Measurements from ENCODE around the gene FRMD4A.

FRMD4A gene

DNA sequence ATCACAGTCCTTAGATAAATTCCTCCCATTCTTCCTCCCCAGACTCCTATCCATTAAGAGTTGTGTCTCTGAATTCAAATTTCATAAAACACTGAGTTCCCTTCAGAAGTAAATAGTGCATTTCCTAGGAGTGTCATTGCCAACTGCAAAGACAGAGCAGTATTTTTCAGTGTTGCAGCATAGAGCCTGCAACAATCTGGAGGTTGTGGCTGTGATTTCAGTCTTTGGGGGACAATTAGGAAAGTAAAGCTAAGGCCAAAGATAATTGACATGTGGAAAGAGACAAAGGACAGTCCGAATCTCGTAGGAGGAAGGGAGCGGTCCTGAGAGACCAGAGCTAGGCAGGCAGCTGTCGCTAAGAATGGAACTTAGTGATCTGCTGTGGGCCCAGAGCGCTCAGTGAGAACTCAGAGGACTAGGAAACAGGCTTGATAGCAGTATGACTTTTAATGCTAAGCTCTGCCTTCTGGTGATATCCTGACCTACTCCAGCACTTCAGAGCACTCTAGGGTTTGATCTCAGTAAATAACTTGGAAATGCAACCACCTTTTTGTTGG lies 697.8 kb downstream of the FRMD4A start:
- peaks cover 28% of the 10 kb centered on the region for H3K4me1 ChIP-seq (ENCODE audit: control insufficient read depth, insufficient read depth, low read length)
- H3K36me3 ChIP-seq (ENCODE audit: control insufficient read depth, insufficient read depth, low read length), result peaks cover 6% of the 10 kb centered on the region
- no peaks in the 10 kb centered on the region for H3K27me3 ChIP-seq (ENCODE audit: control insufficient read depth, insufficient read depth, low read length)
- H3K9ac ChIP-seq (ENCODE audit: low read length), result no peak overlapping the region
- H3K4me3 ChIP-seq (ENCODE audit: low read length), result no peak overlapping the region
- H3K27ac ChIP-seq (ENCODE audit: low read depth, low read length), result peak overlapping the region; percentile 86

GRCh38 chr10:13632440-13632839 lies 698.3 kb downstream of the FRMD4A start:
- peak overlapping the region; percentile 86 for H3K27ac ChIP-seq (ENCODE audit: low read depth, low read length)
- H3K27me3 ChIP-seq (ENCODE audit: control insufficient read depth, insufficient read depth, low read length), result no peaks in the 10 kb centered on the region
- H3K4me3 ChIP-seq (ENCODE audit: low read length), result no peak overlapping the region
- H3K36me3 ChIP-seq (ENCODE audit: control insufficient read depth, insufficient read depth, low read length), result peaks cover 6% of the 10 kb centered on the region
- no peak overlapping the region for H3K9ac ChIP-seq (ENCODE audit: low read length)
- peaks cover 28% of the 10 kb centered on the region for H3K4me1 ChIP-seq (ENCODE audit: control insufficient read depth, insufficient read depth, low read length)

- H3K9ac ChIP-seq (ENCODE audit: low read length), result no peak overlapping the region
- H3K36me3 ChIP-seq (ENCODE audit: control insufficient read depth, insufficient read depth, low read length), result peaks cover 6% of the 10 kb centered on the region
- H3K27me3 ChIP-seq (ENCODE audit: control insufficient read depth, insufficient read depth, low read length), result no peaks in the 10 kb centered on the region
- H3K27ac ChIP-seq (ENCODE audit: low read depth, low read length), result no peak overlapping the region
- peaks cover 28% of the 10 kb centered on the region for H3K4me1 ChIP-seq (ENCODE audit: control insufficient read depth, insufficient read depth, low read length)
- no peak overlapping the region for H3K4me3 ChIP-seq (ENCODE audit: low read length)
Observed at GRCh38 chr10:13631594-13631993, 699.1 kb downstream of the FRMD4A start.

- no peak overlapping the region for H3K9ac ChIP-seq (ENCODE audit: low read length)
- H3K4me3 ChIP-seq (ENCODE audit: low read length), result no peak overlapping the region
- H3K4me1 ChIP-seq (ENCODE audit: control insufficient read depth, insufficient read depth, low read length), result peaks cover 28% of the 10 kb centered on the region
- no peak overlapping the region for H3K27ac ChIP-seq (ENCODE audit: low read depth, low read length)
- H3K27me3 ChIP-seq (ENCODE audit: control insufficient read depth, insufficient read depth, low read length), result no peaks in the 10 kb centered on the region
- peaks cover 6% of the 10 kb centered on the region for H3K36me3 ChIP-seq (ENCODE audit: control insufficient read depth, insufficient read depth, low read length)
Observed at GRCh38 chr10:13630231-13630630, 700.5 kb downstream of the FRMD4A start.

- H3K9ac ChIP-seq (ENCODE audit: low read length), result no peak overlapping the region
- H3K27ac ChIP-seq (ENCODE audit: low read depth, low read length), result no peak overlapping the region
- no peaks in the 10 kb centered on the region for H3K27me3 ChIP-seq (ENCODE audit: control insufficient read depth, insufficient read depth, low read length)
- peaks cover 23% of the 10 kb centered on the region for H3K4me1 ChIP-seq (ENCODE audit: control insufficient read depth, insufficient read depth, low read length)
- no peak overlapping the region for H3K4me3 ChIP-seq (ENCODE audit: low read length)
- peaks cover 6% of the 10 kb centered on the region for H3K36me3 ChIP-seq (ENCODE audit: control insufficient read depth, insufficient read depth, low read length)
Observed at GRCh38 chr10:13629116-13629515, 701.6 kb downstream of the FRMD4A start.

- H3K9ac ChIP-seq (ENCODE audit: low read length), result no peak overlapping the region
- H3K4me3 ChIP-seq (ENCODE audit: low read length), result no peak overlapping the region
- peaks cover 6% of the 10 kb centered on the region for H3K36me3 ChIP-seq (ENCODE audit: control insufficient read depth, insufficient read depth, low read length)
- H3K4me1 ChIP-seq (ENCODE audit: control insufficient read depth, insufficient read depth, low read length), result peaks cover 20% of the 10 kb centered on the region
- H3K27ac ChIP-seq (ENCODE audit: low read depth, low read length), result no peak overlapping the region
- H3K27me3 ChIP-seq (ENCODE audit: control insufficient read depth, insufficient read depth, low read length), result no peaks in the 10 kb centered on the region
Observed at GRCh38 chr10:13628661-13629060, 702.1 kb downstream of the FRMD4A start.

DNA sequence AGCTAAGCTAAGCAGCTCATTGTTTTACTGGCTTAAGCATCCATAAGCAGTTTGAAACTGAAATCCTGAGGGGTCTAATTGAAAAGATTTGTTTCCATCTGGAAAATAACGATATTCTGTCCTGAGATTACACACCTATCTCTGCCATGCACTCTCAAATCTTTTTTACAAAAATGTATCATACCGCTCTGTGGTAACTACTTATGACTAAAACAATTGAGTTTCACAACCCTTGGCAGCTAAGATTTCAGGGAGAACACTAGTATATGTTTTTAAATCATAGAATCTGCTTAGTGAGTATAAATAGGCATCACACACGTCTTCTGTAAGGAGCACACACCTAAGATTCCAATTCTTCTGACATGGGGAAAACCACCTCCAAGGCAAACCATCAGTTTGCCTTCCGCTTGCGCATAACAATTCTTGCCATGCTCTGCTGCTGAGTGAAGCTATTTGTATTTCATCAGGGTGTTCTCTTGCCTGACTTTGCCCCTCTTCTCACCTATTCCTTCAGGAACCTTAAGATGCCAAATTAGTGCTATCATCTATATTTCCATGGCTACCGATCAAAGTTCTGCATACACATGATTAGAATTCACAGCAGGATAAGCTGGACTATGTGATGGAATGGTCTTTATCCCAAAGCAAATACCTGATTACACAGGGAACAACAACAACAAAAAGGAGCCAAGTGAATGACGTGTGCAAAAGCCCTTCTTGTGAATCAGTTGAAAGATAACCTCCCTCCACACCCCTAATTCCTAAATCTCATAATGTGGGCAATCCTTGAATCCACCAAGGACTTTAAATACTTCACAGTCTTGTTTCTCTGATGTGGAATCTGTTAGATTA lies 703.0 kb downstream of the FRMD4A start:
- H3K4me1 ChIP-seq (ENCODE audit: control insufficient read depth, insufficient read depth, low read length), result peaks cover 10% of the 10 kb centered on the region
- H3K4me3 ChIP-seq (ENCODE audit: low read length), result no peak overlapping the region
- no peaks in the 10 kb centered on the region for H3K27me3 ChIP-seq (ENCODE audit: control insufficient read depth, insufficient read depth, low read length)
- no peak overlapping the region for H3K27ac ChIP-seq (ENCODE audit: low read depth, low read length)
- H3K36me3 ChIP-seq (ENCODE audit: control insufficient read depth, insufficient read depth, low read length), result peaks cover 6% of the 10 kb centered on the region
- no peak overlapping the region for H3K9ac ChIP-seq (ENCODE audit: low read length)

DNA sequence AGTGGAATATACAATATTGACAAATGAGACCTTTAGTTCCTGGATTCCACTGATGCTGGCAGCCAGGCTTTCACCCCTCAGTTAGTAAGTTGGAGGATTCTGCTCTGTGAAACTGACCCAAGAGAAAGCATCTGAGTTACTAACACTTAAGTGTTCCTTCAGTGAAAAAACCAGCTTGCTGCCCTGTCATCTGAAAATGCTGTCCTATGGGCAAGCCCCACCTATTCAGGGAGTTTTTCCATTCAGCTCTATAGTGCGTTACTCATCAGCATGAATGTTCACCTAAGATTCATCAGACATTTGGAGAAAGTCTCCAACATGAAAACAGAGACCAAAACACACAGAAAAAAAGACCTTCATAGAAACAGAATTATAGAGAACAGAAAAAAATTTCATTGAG lies 706.1 kb downstream of the FRMD4A start:
- no peak overlapping the region for H3K4me3 ChIP-seq (ENCODE audit: low read length)
- peaks cover 5% of the 10 kb centered on the region for H3K4me1 ChIP-seq (ENCODE audit: control insufficient read depth, insufficient read depth, low read length)
- no peak overlapping the region for H3K27ac ChIP-seq (ENCODE audit: low read depth, low read length)
- no peak overlapping the region for H3K9ac ChIP-seq (ENCODE audit: low read length)
- no peaks in the 10 kb centered on the region for H3K36me3 ChIP-seq (ENCODE audit: control insufficient read depth, insufficient read depth, low read length)
- H3K27me3 ChIP-seq (ENCODE audit: control insufficient read depth, insufficient read depth, low read length), result no peaks in the 10 kb centered on the region

GRCh38 chr10:13621931-13622330 lies 708.8 kb downstream of the FRMD4A start:
- no peaks in the 10 kb centered on the region for H3K4me1 ChIP-seq (ENCODE audit: control insufficient read depth, insufficient read depth, low read length)

DNA sequence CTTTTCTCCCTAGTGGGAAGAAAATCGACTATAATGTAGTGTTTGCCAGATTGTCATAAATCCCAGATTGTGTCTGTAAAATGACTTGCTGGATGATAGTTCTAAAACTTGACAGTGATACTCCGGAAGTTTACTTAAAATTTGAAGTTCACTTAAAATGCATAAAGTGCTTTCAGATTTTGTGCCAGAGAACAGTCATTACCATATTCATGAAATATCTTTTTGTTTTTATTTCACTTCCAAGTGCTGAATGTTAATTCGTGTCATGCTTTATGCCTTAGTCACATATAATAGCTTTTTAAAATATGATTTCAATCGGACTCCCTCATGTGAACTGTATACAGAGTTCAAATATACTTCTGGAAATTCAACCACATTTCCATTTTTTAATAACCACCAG lies 713.6 kb downstream of the FRMD4A start:
- H3K4me3 ChIP-seq (ENCODE audit: low read length), result no peak overlapping the region
- H3K9ac ChIP-seq (ENCODE audit: low read length), result no peak overlapping the region
- peaks cover 6% of the 10 kb centered on the region for H3K36me3 ChIP-seq (ENCODE audit: control insufficient read depth, insufficient read depth, low read length)
- peaks cover 8% of the 10 kb centered on the region for H3K4me1 ChIP-seq (ENCODE audit: control insufficient read depth, insufficient read depth, low read length)
- H3K27ac ChIP-seq (ENCODE audit: low read depth, low read length), result no peak overlapping the region
- H3K27me3 ChIP-seq (ENCODE audit: control insufficient read depth, insufficient read depth, low read length), result no peaks in the 10 kb centered on the region

More at GRCh38 chr10:13621931-13622330, 708.8 kb downstream of the FRMD4A start:
- Histone ChIP-seq H3K27ac (ENCODE audit: low read depth, low read length) (no peak overlapping the region), H3K4me3 (ENCODE audit: low read length) (no peak overlapping the region), H3K9ac (ENCODE audit: low read length) (no peak overlapping the region), H3K27me3 (ENCODE audit: control insufficient read depth, insufficient read depth, low read length) (no peaks in the 10 kb centered on the region), H3K36me3 (ENCODE audit: control insufficient read depth, insufficient read depth, low read length) (peaks cover 6% of the 10 kb centered on the region)

DNA sequence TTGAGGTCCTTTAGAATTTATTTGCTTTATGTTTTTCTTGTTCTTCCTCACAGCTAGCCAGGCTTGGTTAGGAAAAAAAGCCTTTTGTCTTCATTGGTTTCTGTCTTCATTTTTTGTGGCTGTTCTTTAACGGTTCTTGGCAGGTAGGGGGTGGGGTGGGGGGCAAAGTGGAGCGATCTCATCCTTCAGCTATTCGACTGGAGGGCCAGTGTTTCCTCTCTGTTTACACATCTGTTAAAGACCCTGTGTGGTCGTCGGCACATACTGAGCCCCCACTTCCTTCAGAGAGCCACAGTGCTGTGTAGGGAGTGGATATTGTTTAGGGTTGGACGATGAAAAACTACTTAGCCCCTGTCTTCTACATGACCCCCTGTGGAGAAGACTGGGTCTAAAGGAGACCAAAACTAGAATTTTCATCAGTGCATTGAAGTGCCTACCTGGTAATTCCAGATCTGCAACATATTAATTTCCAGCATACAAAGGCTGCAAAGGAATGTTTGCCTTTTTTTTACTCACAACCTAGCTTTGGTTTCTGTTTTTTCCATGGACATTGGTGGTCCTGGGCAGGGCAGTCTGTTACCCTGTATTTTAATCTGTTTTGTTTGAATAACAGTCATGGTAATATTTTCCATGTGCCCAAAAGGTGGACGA lies 714.9 kb downstream of the FRMD4A start:
- Histone ChIP-seq H3K27me3 (ENCODE audit: control insufficient read depth, insufficient read depth, low read length) (no peaks in the 10 kb centered on the region), H3K27ac (ENCODE audit: low read depth, low read length) (no peak overlapping the region), H3K4me1 (ENCODE audit: control insufficient read depth, insufficient read depth, low read length) (peaks cover 8% of the 10 kb centered on the region), H3K9ac (ENCODE audit: low read length) (no peak overlapping the region), H3K4me3 (ENCODE audit: low read length) (no peak overlapping the region), H3K36me3 (ENCODE audit: control insufficient read depth, insufficient read depth, low read length) (peaks cover 7% of the 10 kb centered on the region)

DNA sequence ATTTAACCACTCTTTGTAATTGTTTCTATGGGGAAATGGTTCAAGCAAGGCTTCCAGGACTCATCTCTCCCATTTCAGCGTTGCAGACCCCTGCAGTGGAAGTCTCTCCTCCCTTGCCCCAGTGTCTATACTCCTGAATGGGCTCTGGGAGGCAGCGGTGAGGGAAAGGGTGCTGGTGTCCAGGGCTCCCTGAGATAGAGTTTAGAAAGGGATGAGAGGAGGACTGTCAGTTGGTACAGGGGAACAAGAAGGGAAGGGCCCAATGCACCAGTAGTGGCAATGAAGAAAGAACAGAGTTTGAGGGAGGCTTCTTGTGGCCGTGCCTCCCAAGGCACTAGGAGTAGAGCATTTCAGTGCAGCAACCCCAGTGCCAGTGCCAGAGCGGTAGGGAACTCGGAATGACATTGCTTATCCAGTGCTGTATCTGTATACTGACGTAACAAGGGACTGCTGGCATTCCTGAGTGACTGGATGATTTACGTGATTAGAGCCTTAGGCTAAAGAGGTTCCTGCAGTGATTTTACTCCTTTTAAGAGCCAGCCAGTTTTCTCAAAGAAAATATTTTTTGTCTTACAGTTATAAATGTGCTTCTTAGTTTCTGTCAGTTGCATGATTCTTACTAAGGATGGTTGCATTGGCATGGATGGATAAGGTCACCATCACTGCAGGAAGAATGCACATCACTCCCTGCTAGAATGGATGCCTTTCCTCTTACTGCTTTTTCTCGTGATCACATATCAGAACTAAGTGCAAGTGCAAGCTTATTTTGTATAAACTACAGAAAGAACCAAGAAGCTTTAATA lies 716.0 kb downstream of the FRMD4A start:
- H3K27ac ChIP-seq (ENCODE audit: low read depth, low read length), result no peak overlapping the region
- H3K4me3 ChIP-seq (ENCODE audit: low read length), result no peak overlapping the region
- H3K9ac ChIP-seq (ENCODE audit: low read length), result no peak overlapping the region
- H3K4me1 ChIP-seq (ENCODE audit: control insufficient read depth, insufficient read depth, low read length), result peaks cover 8% of the 10 kb centered on the region
- H3K36me3 ChIP-seq (ENCODE audit: control insufficient read depth, insufficient read depth, low read length), result peaks cover 11% of the 10 kb centered on the region
- H3K27me3 ChIP-seq (ENCODE audit: control insufficient read depth, insufficient read depth, low read length), result no peaks in the 10 kb centered on the region
